NCI-H526 (cell line): Measurements from ENCODE around the gene FADS3.

Source experiments
- DNase-seq, 2 experiments: peaks; one replicate each; lab custom pipeline; 2025; lab: John Stamatoyannopoulos, UW

Gene FADS3

GRCh38 chr11:61834278-61835048, 56.9 kb downstream of the FADS3 start:
- DNase-seq, result peak; percentile 79 to 91

- DNase-seq, result peak in 1 of 2 experiments; percentile 47
Observed at GRCh38 chr11:61833926-61834277, 57.4 kb downstream of the FADS3 start.

GRCh38 chr11:61833471-61833870, 57.9 kb downstream of the FADS3 start:
- peak; percentile 20 to 73 for DNase-seq

- DNase-seq, result peak; percentile 39 to 57
Observed at GRCh38 chr11:61832754-61833153, 58.6 kb downstream of the FADS3 start.

- DNase-seq, result no peak
Observed at GRCh38 chr11:61832207-61832606, 59.1 kb downstream of the FADS3 start.

- no peak for DNase-seq
Observed at GRCh38 chr11:61830237-61831105, 60.9 kb downstream of the FADS3 start.

GRCh38 chr11:61829806-61830205, 61.5 kb downstream of the FADS3 start:
- DNase-seq, result no peak

GRCh38 chr11:61828629-61829407, 62.5 kb downstream of the FADS3 start:
- peak; percentile 43 to 87 for DNase-seq

- DNase-seq, result no peak
Observed at GRCh38 chr11:61828379-61828628, 63.0 kb downstream of the FADS3 start.

GRCh38 chr11:61827571-61828378, 63.6 kb downstream of the FADS3 start, which contains the start of gene FADS2:
FADS2 (plus strand) TSS chr11:61828300; CDS start chr11:61828391, 91 bp downstream.
- peak; percentile 93 to 99 for DNase-seq

GRCh38 chr11:61826930-61827570, 64.3 kb downstream of the FADS3 start:
- peak in 1 of 2 experiments; percentile 49 for DNase-seq
